SK-N-SH treated with all-trans-retinoic acid at 6 μM for 48 hours (cell line): ENCODE results near the gene SLC12A7.

ENCODE experiments used
- ATAC-seq: fragments of 200-7000 bp; cut with Tn5 transposase; 3 replicates; pipeline ENCODE4 v1.9.1; 2020; ENCODE audit warnings: mild to moderate bottlenecking, moderate library complexity
- CREB5 ChIP-seq: fragments of 250-450 bp; sonication (Bioruptor Pico); IDR thresholded peaks from 2 replicates; pipeline ENCODE4 v1.5.1; 2020; ENCODE audit warnings: low read depth, mild to moderate bottlenecking, moderate library complexity
- CSDC2 ChIP-seq: fragments of 250-450 bp; sonication (Bioruptor Pico); IDR thresholded peaks from 2 replicates; pipeline ENCODE4 v1.5.0; 2020; ENCODE audit warnings: mild to moderate bottlenecking, moderate library complexity
- CSRNP3 ChIP-seq: fragments of 250-450 bp; sonication (Bioruptor Pico); IDR thresholded peaks from 2 replicates; pipeline ENCODE4 v1.5.1; 2021; ENCODE audit warnings: mild to moderate bottlenecking, moderate library complexity
- ESRRG ChIP-seq: fragments of 250-450 bp; sonication (Bioruptor Pico); IDR thresholded peaks from 2 replicates; pipeline ENCODE4 v1.6.1; 2021; ENCODE audit warnings: mild to moderate bottlenecking
- GLIS3 ChIP-seq: fragments of 250-450 bp; sonication (Bioruptor Pico); IDR thresholded peaks from 2 replicates; pipeline ENCODE4 v1.5.0; 2020; ENCODE audit warnings: mild to moderate bottlenecking, moderate library complexity
- ISL1 ChIP-seq: fragments of 250-450 bp; sonication (Bioruptor Pico); IDR thresholded peaks from 2 replicates; pipeline ENCODE4 v2.1.2; 2022; ENCODE audit warnings: mild to moderate bottlenecking, moderate library complexity
- OSR1 ChIP-seq: fragments of 250-450 bp; sonication (Bioruptor Pico); IDR thresholded peaks from 2 replicates; pipeline ENCODE4 v1.8.0; 2022; ENCODE audit warnings: moderate library complexity, mild to moderate bottlenecking, inconsistent platforms
- POU6F1 ChIP-seq: fragments of 250-450 bp; sonication (Bioruptor Pico); IDR thresholded peaks from 2 replicates; pipeline ENCODE4 v1.8.0; 2021; ENCODE audit warnings: low read depth, mild to moderate bottlenecking, moderate library complexity, borderline replicate concordance
- PPARA ChIP-seq: fragments of 250-450 bp; sonication (Bioruptor Pico); IDR thresholded peaks from 2 replicates; pipeline ENCODE4 v1.5.0; 2020; ENCODE audit warnings: mild to moderate bottlenecking, borderline replicate concordance
- RARB ChIP-seq: fragments of 250-450 bp; sonication (Bioruptor Pico); IDR thresholded peaks from 2 replicates; pipeline ENCODE4 v1.8.0; 2021; ENCODE audit warnings: mild to moderate bottlenecking, moderate library complexity
- SNAI2 ChIP-seq: fragments of 250-450 bp; sonication (Bioruptor Pico); IDR thresholded peaks from 2 replicates; pipeline ENCODE4 v1.5.0; 2020; ENCODE audit warnings: mild to moderate bottlenecking, moderate library complexity
- TCF4 ChIP-seq: fragments of 250-450 bp; sonication (Bioruptor Pico); IDR thresholded peaks from 2 replicates; pipeline ENCODE4 v1.8.0; 2021; ENCODE audit warnings: mild to moderate bottlenecking, moderate library complexity, borderline replicate concordance
- TOX ChIP-seq: fragments of 250-450 bp; sonication (Bioruptor Pico); IDR thresholded peaks from 2 replicates; pipeline ENCODE4 v1.8.0; 2021; ENCODE audit warnings: mild to moderate bottlenecking, moderate library complexity, borderline replicate concordance
- TSHZ2 ChIP-seq: fragments of 250-450 bp; sonication (Bioruptor Pico); IDR thresholded peaks from 2 replicates; pipeline ENCODE4 v1.5.0; 2020; ENCODE audit warnings: mild to moderate bottlenecking, moderate library complexity
- ZC3H10 ChIP-seq: fragments of 250-450 bp; sonication (Bioruptor Pico); IDR thresholded peaks from 2 replicates; pipeline ENCODE4 v1.5.1; 2021; ENCODE audit warnings: mild to moderate bottlenecking, moderate library complexity
- ZFP3 ChIP-seq: fragments of 250-450 bp; sonication (Bioruptor Pico); IDR thresholded peaks from 2 replicates; pipeline ENCODE4 v1.5.0; 2020; ENCODE audit warnings: mild to moderate bottlenecking, moderate library complexity
- ZFP30 ChIP-seq: fragments of 450-650 bp; formaldehyde crosslinking; IDR thresholded peaks from 2 replicates; pipeline ENCODE4 v1.5.0; 2022; ENCODE audit warnings: mild to moderate bottlenecking, moderate library complexity
- ZNF565 ChIP-seq: fragments of 450-650 bp; formaldehyde crosslinking; conservative IDR thresholded peaks from 2 replicates; pipeline ENCODE4 v1.5.0; 2020; ENCODE audit warnings: low read depth, mild to moderate bottlenecking, moderate library complexity
- ZNF70 ChIP-seq: fragments of 450-650 bp; formaldehyde crosslinking; IDR thresholded peaks from 2 replicates; pipeline ENCODE4 v1.5.0; 2020; ENCODE audit warnings: mild to moderate bottlenecking, moderate library complexity
- ZNF8 ChIP-seq: fragments of 450-650 bp; formaldehyde crosslinking; IDR thresholded peaks from 2 replicates; pipeline ENCODE4 v1.5.0; 2020; ENCODE audit warnings: mild to moderate bottlenecking, moderate library complexity
- TF ChIP-seq, protein P1 (sequence below): fragments of 250-450 bp; sonication (Bioruptor Pico); IDR thresholded peaks from 2 replicates; pipeline ENCODE4 v1.8.0; 2020; ENCODE audit warnings: mild to moderate bottlenecking, moderate library complexity, borderline replicate concordance

Gene SLC12A7

GRCh38 chr5:1106385-1107166 is 5.3 kb downstream of the SLC12A7 start:
- TF ChIP-seq TOX (no peak), CSDC2 (CRISPR knock-in tag) (no peak), ZNF565 (CRISPR knock-in tag) (no peak), TSHZ2 (CRISPR knock-in tag) (no peak), CREB5 (CRISPR knock-in tag) (no peak), ZFP3 (no peak), TCF4 (CRISPR knock-in tag) (no peak), OSR1 (CRISPR knock-in tag) (no peak), RARB (no peak)
- TF ChIP-seq, protein P1, sequence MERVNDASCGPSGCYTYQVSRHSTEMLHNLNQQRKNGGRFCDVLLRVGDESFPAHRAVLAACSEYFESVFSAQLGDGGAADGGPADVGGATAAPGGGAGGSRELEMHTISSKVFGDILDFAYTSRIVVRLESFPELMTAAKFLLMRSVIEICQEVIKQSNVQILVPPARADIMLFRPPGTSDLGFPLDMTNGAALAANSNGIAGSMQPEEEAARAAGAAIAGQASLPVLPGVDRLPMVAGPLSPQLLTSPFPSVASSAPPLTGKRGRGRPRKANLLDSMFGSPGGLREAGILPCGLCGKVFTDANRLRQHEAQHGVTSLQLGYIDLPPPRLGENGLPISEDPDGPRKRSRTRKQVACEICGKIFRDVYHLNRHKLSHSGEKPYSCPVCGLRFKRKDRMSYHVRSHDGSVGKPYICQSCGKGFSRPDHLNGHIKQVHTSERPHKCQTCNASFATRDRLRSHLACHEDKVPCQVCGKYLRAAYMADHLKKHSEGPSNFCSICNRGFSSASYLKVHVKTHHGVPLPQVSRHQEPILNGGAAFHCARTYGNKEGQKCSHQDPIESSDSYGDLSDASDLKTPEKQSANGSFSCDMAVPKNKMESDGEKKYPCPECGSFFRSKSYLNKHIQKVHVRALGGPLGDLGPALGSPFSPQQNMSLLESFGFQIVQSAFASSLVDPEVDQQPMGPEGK, result no peak
- TF ChIP-seq, all 23 proteins: peak for 0
- no peak for ATAC-seq

GRCh38 chr5:1105350-1106265 is 6.3 kb downstream of the SLC12A7 start:
- TF ChIP-seq POU6F1 (CRISPR knock-in tag), result no peak
- no peak for TF ChIP-seq ZNF70
- TF ChIP-seq, protein P1, result no peak
- TF ChIP-seq CSRNP3, result no peak
- no peak for TF ChIP-seq TOX
- no peak for TF ChIP-seq CSDC2 (CRISPR knock-in tag)
- no peak for TF ChIP-seq GLIS3 (CRISPR knock-in tag)
- TF ChIP-seq ZFP3, result no peak
- TF ChIP-seq CREB5 (CRISPR knock-in tag), result no peak
- TF ChIP-seq ZC3H10 (CRISPR knock-in tag), result no peak
- no peak for TF ChIP-seq TCF4 (CRISPR knock-in tag)
- TF ChIP-seq ESRRG, result no peak
- no peak for TF ChIP-seq TSHZ2 (CRISPR knock-in tag)
- no peak for TF ChIP-seq OSR1 (CRISPR knock-in tag)
- TF ChIP-seq PPARA (CRISPR knock-in tag), result no peak
- no peak for TF ChIP-seq ZNF565 (CRISPR knock-in tag)
- TF ChIP-seq SNAI2, result no peak
- TF ChIP-seq ZNF8 (CRISPR knock-in tag), result no peak
- no peak for TF ChIP-seq ZFP30
- no peak for TF ChIP-seq ISL1 (CRISPR knock-in tag)
- ATAC-seq, result no peak
